ENCODE data around the gene SHPK.

SHPK gene

DNA sequence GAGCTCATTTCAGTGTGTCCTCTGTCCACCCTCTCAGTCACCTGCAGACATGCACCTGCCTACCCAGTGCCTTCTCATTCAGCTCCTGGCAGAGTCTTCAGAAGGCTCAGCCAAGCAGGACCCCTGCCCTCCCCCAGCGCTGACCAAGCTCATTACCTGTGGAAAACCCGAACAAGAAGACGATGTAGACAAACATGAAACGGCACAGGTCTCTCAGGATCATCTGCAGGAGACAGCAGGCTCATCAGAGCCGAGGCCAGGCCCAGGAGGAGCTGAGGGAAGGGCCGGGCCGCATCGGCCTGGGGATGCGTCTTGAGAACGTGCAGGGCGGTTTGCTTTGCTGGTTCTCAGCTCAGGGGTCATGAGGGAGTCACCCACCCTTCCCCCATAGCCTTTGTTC, 59.1 kb downstream of the SHPK start:
- no peak for DNase-seq (ENCODE audit: low read depth)
- no peak overlapping the region for H3K4me3 ChIP-seq (ENCODE audit: low read length)
- TF ChIP-seq, protein P1, sequence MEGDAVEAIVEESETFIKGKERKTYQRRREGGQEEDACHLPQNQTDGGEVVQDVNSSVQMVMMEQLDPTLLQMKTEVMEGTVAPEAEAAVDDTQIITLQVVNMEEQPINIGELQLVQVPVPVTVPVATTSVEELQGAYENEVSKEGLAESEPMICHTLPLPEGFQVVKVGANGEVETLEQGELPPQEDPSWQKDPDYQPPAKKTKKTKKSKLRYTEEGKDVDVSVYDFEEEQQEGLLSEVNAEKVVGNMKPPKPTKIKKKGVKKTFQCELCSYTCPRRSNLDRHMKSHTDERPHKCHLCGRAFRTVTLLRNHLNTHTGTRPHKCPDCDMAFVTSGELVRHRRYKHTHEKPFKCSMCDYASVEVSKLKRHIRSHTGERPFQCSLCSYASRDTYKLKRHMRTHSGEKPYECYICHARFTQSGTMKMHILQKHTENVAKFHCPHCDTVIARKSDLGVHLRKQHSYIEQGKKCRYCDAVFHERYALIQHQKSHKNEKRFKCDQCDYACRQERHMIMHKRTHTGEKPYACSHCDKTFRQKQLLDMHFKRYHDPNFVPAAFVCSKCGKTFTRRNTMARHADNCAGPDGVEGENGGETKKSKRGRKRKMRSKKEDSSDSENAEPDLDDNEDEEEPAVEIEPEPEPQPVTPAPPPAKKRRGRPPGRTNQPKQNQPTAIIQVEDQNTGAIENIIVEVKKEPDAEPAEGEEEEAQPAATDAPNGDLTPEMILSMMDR (IDR thresholded peaks at IDR 0.05; ENCODE audit: insufficient read depth, low read depth, low read length, missing control alignments) = no peak

DNA sequence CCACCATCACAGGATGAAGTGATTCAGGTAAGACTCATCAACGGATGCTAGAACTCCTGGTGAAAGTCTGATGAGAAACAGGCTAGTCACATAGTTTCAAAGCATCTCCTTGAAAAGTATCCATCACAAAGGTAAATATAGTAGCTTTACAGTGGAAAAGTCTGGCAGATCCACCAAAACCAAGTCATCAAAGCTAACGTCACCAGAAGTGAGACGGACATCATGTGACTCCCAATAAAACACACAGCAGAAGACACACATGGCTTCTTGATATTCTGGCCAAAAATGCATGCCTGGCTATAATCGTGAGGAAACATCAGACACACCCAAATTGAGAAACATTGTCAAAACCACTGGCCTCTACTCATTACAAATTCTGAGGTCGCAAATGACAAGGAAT, 60.5 kb downstream of the SHPK start:
- DNase-seq (ENCODE audit: low read depth) = peak; percentile 90
- H3K4me3 ChIP-seq (ENCODE audit: low read length) = no peak overlapping the region
- TF ChIP-seq, protein P1 (IDR thresholded peaks at IDR 0.05; ENCODE audit: insufficient read depth, low read depth, low read length, missing control alignments) = no peak

DNA sequence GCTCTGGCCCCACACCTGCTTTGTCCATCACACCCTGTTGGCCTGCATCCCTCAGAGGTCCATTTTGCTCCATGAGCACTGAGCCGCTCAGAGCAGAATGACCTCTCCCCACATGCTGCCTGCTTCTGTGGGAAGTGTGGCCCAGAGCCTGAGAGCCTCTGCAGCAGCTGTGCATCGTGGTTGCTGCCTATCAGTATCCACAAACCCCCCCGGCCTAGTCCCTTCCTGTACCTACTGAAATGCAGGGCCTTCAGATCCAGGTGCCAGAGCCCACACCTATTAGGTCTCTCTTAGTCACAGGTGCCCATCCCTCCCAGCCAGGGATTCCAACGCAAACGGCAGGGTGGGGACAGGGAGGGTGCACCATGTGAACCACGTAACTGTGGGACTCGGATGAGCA, 61.8 kb downstream of the SHPK start:
- DNase-seq (ENCODE audit: low read depth) = peak; percentile 21
- H3K4me3 ChIP-seq (ENCODE audit: low read length) = no peak overlapping the region
- TF ChIP-seq, protein P1 (IDR thresholded peaks at IDR 0.05; ENCODE audit: insufficient read depth, low read depth, low read length, missing control alignments) = no peak

DNA sequence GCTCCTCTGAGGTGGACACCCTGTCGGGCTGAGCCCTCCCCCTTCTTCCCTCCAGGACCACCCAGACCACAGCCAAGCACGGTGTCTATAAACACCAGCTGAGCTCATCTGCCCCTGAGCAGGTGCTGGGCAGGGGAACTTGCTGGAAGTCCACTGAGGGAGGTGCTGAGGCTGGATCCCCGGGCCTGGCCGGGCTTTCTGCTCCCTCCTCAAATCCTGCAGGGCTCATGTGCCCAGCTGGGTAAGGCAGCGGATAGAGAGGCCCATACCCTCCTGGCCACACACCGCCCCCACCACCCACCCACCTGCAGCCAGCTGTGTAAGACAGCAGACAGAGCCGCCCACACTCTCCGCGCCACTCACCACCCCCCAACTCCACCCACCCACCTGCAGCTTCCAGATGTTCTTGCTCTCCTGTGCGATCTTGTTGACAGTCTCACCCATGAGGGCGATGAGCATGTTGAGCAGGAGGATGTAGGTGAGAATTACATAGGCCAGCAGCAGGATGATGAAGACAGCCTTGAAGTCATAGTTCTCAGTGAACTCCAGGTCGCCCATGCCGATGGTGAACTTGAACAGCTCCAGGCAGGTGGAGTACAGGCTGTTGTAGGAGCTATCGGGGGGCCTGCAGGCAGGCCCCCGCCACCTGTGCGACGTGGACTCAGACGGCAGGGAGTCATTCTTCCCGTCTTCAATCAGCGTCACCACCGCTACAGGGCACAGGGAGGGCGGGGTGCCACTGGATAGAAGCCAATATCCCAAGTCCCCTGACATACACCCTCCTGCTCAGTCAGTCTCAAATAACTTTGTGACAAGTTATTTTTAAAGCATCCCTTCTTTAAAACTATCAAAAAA, 62.6 kb downstream of the SHPK start:
- no peak overlapping the region for H3K4me3 ChIP-seq (ENCODE audit: low read length)
- TF ChIP-seq, protein P1 (IDR thresholded peaks at IDR 0.05; ENCODE audit: insufficient read depth, low read depth, low read length, missing control alignments) = no peak
- no peak for DNase-seq (ENCODE audit: low read depth)

DNA sequence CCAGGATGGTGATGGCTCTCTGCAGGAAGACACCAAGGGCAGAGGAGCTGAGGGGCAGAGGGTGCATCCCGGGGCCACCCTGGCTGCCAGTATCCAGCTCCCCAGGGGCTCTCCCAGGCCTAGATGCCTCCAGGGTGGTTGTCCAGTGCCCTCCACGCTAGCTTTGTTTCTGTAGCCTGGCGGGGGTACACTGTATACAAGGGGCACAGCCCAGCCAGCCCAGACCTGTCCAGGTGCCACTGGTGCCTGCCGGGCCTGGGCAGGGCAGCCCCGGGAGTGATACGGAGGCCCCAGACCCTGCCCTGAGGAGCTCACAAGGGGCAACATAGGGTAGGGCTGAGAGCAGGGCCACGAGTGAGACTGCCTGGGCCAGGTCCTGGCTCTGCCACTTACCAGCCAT, 63.8 kb downstream of the SHPK start:
- TF ChIP-seq, protein P1 (IDR thresholded peaks at IDR 0.05; ENCODE audit: insufficient read depth, low read depth, low read length, missing control alignments) = no peak
- H3K4me3 ChIP-seq (ENCODE audit: low read length) = no peak overlapping the region
- no peak for DNase-seq (ENCODE audit: low read depth)

DNA sequence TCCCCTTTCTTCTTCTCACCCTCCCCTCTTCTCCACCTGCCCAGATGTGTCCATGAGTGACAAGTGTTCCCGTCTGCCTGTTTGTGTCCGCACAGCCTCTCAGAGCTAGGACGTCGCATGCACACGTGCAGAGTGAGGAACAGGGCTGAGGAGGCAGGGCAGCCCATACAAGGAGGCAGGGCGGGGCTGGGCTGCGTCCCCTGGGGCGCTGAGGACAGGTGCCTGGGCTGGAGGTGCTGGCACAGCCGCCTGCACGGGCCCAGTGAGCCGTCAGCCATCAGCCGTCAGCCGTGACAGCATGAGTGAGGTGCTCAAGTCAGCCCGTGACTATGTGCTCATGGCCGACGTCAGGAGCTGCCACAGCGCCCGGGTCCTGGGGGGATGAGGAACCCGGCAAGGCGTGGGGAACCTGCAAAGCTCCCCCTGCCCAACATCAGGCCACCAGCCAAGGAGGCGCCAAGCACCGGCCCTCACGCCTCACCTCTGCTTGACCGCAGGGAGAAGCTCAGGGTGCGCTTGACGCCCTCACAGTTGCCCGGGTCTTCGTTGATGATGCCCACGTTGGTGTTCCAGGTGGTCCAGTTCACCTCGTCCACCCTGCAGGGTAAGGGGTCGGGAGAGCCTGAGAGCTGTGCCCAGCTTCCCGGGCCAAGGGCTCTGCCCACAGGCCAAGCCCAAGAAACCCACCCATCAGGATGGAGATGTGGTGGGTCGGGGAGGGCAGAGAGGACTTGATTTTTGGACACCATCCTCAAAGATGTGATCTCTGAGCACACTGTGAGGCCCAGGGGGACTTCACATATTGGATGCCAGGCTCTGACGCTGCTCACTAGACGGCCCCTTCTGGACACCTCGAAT, 64.8 kb downstream of the SHPK start:
- DNase-seq (ENCODE audit: low read depth) = no peak
- TF ChIP-seq, protein P1 (IDR thresholded peaks at IDR 0.05; ENCODE audit: insufficient read depth, low read depth, low read length, missing control alignments) = no peak
- no peak overlapping the region for H3K4me3 ChIP-seq (ENCODE audit: low read length)
